Measurements from ENCODE around the gene MCF2L.

DNA sequence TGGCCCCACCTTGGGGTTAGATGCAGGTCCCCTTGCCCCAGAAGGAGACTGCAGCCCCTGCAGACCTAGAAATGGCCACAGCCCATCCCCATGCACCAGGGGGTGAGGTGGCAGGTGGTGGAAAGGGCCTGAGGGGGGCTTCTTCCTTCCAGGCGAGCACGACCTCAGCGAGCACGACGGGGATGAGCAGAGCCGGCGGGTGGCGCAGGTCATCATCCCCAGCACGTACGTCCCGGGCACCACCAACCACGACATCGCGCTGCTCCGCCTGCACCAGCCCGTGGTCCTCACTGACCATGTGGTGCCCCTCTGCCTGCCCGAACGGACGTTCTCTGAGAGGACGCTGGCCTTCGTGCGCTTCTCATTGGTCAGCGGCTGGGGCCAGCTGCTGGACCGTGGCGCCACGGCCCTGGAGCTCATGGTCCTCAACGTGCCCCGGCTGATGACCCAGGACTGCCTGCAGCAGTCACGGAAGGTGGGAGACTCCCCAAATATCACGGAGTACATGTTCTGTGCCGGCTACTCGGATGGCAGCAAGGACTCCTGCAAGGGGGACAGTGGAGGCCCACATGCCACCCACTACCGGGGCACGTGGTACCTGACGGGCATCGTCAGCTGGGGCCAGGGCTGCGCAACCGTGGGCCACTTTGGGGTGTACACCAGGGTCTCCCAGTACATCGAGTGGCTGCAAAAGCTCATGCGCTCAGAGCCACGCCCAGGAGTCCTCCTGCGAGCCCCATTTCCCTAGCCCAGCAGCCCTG lies 149.4 kb downstream of the MCF2L start:
- TF ChIP-seq, protein P1, sequence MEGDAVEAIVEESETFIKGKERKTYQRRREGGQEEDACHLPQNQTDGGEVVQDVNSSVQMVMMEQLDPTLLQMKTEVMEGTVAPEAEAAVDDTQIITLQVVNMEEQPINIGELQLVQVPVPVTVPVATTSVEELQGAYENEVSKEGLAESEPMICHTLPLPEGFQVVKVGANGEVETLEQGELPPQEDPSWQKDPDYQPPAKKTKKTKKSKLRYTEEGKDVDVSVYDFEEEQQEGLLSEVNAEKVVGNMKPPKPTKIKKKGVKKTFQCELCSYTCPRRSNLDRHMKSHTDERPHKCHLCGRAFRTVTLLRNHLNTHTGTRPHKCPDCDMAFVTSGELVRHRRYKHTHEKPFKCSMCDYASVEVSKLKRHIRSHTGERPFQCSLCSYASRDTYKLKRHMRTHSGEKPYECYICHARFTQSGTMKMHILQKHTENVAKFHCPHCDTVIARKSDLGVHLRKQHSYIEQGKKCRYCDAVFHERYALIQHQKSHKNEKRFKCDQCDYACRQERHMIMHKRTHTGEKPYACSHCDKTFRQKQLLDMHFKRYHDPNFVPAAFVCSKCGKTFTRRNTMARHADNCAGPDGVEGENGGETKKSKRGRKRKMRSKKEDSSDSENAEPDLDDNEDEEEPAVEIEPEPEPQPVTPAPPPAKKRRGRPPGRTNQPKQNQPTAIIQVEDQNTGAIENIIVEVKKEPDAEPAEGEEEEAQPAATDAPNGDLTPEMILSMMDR (IDR thresholded peaks at IDR 0.05): no peak
- TF ChIP-seq EZH2 (IDR thresholded peaks at IDR 0.05): no peak
